Eye (tissue), 1 donor: ENCODE measurements around the gene LTBP1.
"Not testable (repeated sequence)": the region's sequence is repeated elsewhere in the genome, so short reads cannot be mapped to it uniquely, and the experiment has no call there.

Experiments used
- DNase-seq: peaks from one replicate; pipeline ENCODE4 v3.0.0-alpha.2; 2015

Gene LTBP1

GRCh38 chr2:32946314-32947075 is at the start of gene LTBP1:
TSS of gene LTBP1 (plus strand) at chr2:32946953. CDS start at chr2:32947325, 372 bp downstream.
- DNase-seq: peak; percentile 91

GRCh38 chr2:32900246-32900973 is 46.3 kb upstream of the LTBP1 start:
- DNase-seq: no peak

- DNase-seq: no peak
Measured at GRCh38 chr2:32901313-32901712, 45.4 kb upstream of the LTBP1 start.

GRCh38 chr2:32902174-32902573 is 44.6 kb upstream of the LTBP1 start:
- DNase-seq: no peak

- no peak for DNase-seq
Measured at GRCh38 chr2:32902986-32903385, 43.8 kb upstream of the LTBP1 start.

GRCh38 chr2:32904074-32904473 is 42.7 kb upstream of the LTBP1 start:
- no peak for DNase-seq

GRCh38 chr2:32904751-32905150 is 42.0 kb upstream of the LTBP1 start:
- DNase-seq: peak; percentile 25

- DNase-seq: no peak
Measured at GRCh38 chr2:32905270-32905669, 41.5 kb upstream of the LTBP1 start.

- DNase-seq: no peak
Measured at GRCh38 chr2:32910883-32911598, 35.7 kb upstream of the LTBP1 start.

- DNase-seq: no peak
Measured at GRCh38 chr2:32915694-32916093, 31.1 kb upstream of the LTBP1 start.

- no peak for DNase-seq
Measured at GRCh38 chr2:32918774-32919173, 28.0 kb upstream of the LTBP1 start.

GRCh38 chr2:32919901-32920300 is 26.9 kb upstream of the LTBP1 start:
- DNase-seq: not testable (repeated sequence)

GRCh38 chr2:32921486-32921885 is 25.3 kb upstream of the LTBP1 start:
- not testable (repeated sequence) for DNase-seq

- no peak for DNase-seq
Measured at GRCh38 chr2:32922501-32922900, 24.3 kb upstream of the LTBP1 start.

- no peak for DNase-seq
Measured at GRCh38 chr2:32923109-32923508, 23.6 kb upstream of the LTBP1 start.

- DNase-seq: no peak
Measured at GRCh38 chr2:32925283-32925815, 21.4 kb upstream of the LTBP1 start.

- no peak for DNase-seq
Measured at GRCh38 chr2:32925976-32926707, 20.6 kb upstream of the LTBP1 start.

GRCh38 chr2:32926708-32927084 is 20.1 kb upstream of the LTBP1 start:
- peak; percentile 35 for DNase-seq

GRCh38 chr2:32930436-32930835 is 16.3 kb upstream of the LTBP1 start:
- no peak for DNase-seq

GRCh38 chr2:32931519-32931918 is 15.2 kb upstream of the LTBP1 start:
- DNase-seq: no peak

- no peak for DNase-seq
Measured at GRCh38 chr2:32931945-32932709, 14.6 kb upstream of the LTBP1 start.
